ENCODE results near the gene THSD4.

The THSD4 gene

DNA sequence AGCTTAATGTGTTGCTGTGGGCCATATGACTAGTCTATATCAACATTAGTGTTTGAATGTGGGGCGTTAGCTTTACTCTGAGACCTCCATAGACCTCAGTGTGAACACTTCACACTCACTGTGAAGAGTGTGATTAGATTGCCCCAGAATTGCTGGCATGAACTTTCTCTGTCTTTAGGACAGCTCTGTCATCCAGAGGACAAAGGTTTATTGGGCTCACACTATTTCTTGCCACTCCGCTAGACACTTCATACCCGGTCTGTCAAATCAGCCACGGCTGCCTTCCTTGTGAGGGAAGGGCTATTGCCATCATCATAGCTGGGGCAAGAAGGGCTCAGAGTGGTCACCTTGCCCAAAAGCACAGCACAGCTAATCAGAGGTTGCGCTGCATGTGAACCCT lies 378.3 kb downstream of the THSD4 start:
- DNase-seq (ENCODE audit: low read depth, low spot score): no peak

DNA sequence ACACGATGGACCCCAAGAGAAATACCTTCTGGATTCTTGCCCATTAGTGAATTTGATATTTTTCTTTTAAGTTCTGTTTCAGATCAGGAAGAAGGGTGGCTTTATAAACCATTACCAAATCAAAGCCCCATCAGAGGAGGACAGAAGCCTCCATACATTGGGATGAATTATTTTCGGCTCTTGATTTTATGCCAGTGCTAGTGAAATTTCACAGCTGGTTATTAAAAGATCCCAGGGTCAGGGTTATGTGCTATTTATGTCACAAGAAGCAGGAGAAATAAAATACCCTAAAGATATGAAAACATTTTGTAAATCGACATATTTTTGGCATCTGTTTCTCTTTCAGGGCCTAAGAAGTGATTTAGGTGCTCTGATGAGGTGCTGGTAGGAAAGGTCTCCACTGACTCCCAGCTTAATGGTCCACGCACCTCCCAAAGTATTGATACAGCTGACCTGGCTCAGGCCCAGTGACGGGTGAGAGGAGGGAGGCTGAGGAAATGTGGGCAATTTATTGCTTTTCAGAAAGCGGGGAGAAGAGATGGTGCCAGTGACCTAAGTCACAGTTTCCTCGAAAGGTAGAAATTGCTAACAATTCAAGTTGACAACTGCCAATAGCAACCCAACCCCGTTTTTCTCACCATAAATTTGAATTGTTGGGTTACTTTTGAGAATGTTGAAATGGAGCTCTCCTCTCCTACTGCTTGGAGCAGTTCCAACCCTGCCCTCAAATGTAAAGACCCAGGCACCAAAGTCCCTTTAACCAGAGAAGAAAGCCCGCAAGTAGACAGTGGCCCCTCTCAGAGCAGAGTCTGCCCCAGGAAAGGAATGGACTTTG lies 379.5 kb downstream of the THSD4 start:
- no peak for DNase-seq (ENCODE audit: low read depth, low spot score)

DNA sequence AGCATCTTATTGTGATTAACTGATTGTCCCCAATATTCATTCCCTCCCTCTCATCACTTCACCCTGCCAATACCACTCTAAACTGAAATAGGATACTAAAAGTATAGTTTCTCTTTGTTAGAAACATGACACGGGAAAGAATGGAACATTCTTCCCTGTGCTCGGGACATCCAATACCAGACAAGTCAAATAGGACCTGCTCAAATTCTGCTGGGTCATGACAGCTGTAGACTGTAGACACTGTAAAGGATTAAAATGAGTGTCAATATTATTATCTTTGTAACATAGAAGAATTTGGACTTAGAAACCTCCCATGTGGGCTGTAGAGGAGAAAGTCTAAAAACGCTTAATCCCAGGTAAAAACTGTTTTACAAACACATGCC lies 380.1 kb downstream of the THSD4 start:
- DNase-seq (ENCODE audit: low read depth, low spot score): no peak

DNA sequence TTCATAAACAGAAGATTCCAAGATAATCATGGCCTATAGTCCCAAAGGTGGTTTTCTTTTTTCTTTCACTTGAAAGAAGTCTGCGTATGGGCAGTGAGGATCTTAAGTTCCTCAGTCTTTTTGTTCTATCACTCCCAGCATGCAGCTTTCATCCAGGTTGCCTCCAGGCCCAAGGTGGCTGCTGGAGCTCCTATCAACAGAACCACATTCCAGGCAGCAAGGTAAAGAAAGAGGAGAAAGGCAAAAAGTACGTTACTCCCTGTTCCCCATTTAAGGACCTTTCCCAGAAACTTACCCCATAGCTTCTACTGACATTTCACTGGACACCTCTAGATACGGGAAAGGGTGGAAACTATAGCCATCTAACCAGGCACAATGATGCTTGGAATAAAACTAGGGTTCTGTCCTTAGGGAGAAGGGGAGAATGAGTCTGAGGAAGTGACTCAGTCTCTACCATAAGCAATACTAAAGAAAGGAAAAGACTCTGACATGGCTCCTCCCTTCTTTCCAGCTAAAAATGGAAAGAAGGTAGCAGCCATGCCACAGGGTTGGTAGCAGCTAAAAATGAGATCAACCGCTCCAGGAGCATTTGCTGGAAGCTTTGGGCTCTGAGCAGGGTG lies 381.2 kb downstream of the THSD4 start:
- DNase-seq (ENCODE audit: low read depth, low spot score): no peak

DNA sequence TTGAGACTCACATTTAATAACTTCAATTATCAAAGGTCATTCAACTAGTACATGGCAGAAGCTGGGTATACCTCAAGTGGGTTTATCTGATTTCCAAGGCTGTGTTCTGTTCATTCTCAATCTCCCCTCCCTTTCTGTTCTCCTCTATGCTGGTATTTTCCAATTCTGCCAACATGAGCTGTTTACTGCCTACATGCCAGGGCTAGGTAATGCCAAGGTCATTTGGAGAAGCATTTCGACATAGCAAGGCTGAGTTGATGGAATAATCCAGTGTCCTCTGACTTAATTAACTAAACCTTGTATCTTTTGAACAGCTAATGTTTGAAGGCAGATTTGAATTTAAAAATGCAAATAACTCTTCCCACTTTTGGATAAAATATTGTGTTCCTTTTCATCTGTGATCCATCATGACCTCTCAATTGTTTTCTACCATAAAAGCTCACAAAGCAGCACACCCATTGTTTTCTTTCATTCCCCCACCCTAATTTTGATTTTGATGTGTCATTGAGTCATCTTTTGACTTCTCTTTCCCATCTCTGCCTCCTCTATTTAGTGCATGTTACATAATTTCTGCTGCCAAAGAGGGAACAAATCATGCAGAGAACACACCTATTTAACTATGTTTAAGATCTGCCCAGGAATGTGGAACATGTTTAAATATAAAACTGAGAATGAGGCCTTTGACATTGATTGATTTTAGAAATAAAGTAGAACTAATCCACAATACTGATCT lies 386.2 kb downstream of the THSD4 start:
- DNase-seq (ENCODE audit: low read depth, low spot score): no peak

DNA sequence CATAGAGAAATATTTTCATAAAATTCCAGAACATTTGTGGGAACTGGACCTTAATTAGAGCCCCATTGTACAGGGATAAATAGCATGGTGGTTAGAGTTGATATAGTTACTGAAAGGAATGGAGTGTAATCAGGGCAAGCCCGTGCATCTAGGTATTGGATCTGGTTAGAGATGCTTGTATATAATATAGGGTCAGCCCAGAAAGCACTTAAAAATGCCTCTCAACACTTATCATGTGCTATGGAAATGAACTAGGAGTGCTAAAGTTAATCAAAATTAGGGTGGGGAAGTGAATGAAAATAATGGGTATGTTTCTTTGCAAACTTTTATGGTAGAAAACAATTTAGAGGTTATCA lies 386.8 kb downstream of the THSD4 start:
- no peak for DNase-seq (ENCODE audit: low read depth, low spot score)

DNA sequence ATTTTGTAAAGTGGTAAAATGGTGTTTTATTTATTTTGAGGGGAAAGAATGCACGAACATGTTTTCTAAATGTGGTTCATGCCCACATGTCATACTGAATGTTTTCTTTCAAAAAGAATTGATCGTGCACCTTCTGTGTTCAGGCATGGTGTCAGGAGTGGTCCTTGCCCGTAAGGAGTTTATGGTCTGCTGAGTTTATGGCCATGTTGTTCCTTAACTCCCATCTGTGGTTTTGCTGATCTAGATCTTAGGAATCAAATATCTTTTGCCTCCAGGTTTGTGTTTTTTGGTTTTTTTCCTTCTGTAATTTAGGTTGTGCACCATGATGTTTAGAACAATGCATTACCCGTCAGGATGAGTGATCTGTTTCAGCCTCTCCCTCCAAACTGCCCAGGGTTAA lies 390.7 kb downstream of the THSD4 start:
- no peak for DNase-seq (ENCODE audit: low read depth, low spot score)

DNA sequence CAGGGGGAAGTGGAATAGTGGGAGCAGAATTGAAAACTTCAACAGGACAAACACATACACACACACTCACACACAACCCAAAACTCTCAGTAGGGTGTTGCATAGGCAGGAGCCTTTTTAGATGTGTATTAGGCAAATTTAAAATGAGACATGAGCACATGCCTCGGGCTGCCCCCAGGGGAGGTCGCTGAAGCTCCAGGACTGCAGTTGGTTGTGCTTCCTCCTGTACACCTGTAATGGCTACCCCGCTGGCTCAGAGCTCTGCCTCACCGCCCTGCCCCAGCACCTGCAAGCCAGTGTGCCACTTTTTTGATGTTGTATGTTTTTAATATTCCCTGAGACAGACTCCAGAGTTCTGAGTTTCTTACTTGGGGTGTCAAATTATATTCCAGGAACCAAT lies 391.7 kb downstream of the THSD4 start:
- DNase-seq (ENCODE audit: low read depth, low spot score): no peak

DNA sequence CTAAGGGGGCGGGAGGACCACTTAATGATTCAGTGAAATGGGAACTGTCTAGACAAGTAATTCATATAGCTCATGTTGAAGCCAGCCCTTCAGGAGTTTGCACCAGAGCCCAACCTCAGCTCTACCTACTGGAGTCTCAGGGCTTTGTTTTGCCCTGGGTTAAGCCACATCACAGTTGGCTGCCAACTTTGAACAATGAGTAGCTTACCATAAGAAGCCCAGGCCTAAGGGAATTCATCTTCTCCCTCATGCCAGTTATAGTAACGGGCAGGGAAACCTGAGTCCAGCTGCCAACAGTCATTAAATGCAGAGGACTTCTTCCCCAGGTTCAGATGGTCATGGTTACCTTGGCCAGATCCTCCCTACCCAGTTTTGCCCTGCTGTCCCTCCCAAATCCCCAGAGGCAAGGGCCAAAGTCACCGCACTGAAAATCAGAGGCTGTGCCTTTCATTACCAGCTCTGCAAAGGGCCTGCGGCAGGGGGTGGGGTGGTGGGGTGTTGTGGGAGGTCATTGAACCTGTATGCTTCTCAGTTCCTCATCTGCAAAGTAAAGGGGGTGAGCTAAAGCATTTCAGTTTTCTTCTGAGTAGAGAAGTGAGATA lies 392.9 kb downstream of the THSD4 start:
- DNase-seq (ENCODE audit: low read depth, low spot score): no peak

DNA sequence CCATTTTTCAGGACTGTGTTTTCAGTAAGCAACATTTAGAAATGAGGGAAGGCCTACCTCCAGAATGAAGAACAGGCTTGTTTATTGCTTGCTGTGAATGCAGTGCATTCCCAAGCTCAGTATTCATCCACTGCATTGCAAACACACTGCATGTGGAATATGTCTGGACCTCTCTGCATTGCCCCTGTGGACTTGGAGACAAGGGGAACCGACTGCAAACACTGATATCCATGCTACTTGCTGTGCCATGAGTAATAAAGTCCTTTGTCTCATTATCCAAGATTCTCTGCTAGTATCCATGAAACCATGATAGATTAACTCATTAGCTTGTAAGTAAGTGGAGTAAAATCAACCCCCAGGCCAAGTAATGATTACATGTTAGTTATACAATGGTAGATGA lies 393.9 kb downstream of the THSD4 start:
- no peak for DNase-seq (ENCODE audit: low read depth, low spot score)

DNA sequence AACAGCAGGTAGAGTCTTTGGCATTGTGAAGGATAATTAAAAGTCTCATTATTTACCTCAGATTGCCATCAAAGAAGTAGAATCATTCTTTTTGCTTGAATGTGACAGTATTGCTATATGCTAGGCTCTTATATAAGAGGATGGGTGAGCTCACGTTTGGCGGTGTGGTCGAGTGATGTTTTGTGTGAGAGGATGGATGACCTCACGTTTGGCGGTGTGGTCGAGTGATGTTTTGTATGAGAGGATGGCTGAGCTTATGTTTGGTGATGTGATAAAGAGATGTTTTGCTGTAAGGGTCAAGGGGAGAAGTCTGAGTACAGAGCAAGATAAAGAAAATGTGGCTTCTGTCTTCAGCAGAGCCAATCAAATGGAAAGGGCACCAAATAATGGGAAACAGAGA lies 395.5 kb downstream of the THSD4 start:
- DNase-seq (ENCODE audit: low read depth, low spot score): no peak

DNA sequence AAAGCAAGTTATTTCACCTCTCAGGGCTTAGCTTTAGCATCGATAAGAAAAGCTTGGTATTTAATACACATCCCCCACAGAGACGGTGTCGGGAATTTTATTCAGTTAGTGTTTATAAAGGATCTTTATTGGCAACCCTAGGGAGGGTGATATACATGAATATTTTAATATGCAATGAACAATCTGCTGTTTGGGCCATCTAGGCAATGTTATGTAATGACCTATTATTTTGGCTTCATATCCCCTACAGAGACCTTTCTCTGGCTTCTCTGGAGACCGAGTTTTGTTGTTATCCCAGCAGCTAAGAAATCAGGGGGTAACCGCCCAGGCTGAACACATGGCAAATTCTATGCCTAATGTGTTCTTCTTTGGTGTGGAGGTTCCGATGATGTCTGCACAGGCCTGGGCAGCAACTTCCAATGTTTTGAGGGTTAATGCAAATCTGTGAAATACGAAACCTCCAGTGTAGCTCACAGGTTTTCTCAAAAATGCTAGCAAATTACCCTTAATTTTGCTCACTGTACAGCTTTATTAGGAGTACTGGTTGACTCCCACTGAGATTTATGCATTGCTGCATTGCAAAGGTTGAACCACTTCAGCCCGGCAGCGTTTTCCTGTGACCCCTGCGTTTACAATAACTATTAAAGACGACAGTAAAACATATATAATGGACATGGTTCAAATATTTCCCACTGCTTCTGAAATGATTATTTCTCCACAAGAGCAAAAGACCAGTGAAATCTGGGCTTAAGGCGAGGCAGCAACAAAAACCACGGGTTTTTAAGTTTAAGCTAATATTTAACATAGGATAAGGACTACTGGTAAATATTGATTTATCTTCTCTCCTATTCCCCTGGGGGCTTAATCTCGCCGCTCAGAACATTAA lies 396.8 kb downstream of the THSD4 start:
- no peak for DNase-seq (ENCODE audit: low read depth, low spot score)

DNA sequence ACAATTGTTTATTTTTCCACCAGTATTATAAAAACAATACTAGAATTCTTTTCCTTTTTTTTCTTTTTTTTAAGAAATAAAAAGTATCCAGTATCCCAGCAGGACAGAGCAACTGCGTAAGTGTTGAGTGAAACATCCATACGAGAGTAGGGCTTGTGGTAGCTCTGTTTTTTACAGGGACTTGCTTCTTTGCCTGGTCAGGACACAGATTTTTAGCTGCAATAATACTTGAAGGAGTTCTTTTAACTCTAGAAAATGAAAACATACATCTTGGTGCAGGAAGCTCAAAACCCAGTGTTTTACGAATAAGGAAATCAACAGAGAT lies 397.4 kb downstream of the THSD4 start:
- DNase-seq (ENCODE audit: low read depth, low spot score): no peak

DNA sequence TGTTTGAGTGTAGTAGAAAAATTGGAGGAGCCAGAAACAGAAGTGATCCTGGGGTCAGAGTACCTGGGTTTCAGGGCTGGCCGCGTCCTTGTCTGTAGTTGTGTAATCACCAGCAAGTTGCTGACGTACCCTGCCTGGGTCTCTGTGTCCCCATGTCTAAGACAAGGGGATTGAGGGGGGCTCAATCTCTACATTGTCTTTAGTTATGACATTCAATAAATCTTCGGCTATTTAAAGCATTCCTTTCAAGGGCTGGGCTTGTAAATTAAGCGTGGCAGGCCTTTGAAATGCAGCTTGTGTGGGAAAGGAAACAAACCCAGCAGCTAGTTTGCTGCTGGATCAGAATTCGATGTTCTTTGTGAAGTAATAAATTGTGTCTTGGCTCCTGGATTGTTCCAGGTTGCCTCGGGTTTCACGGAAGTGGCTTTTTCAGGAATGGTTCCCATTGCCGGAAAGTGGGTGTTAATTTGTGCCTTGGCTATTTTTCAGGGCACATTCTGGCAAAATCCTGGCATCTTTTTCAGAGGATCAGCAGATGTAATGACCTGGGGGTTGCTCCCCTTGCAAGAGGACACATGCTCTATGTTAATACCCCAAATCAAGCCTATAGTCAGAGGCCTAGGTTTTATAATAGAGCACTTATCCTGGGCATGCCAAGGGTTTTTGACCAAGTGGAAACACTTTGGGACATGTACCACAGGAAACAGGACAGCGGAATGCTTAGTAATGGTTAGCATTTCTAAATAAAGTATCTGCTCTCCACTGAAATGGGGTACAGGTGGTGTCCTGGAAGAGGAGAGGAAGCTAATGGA lies 400.3 kb downstream of the THSD4 start:
- DNase-seq (ENCODE audit: low read depth, low spot score): no peak

DNA sequence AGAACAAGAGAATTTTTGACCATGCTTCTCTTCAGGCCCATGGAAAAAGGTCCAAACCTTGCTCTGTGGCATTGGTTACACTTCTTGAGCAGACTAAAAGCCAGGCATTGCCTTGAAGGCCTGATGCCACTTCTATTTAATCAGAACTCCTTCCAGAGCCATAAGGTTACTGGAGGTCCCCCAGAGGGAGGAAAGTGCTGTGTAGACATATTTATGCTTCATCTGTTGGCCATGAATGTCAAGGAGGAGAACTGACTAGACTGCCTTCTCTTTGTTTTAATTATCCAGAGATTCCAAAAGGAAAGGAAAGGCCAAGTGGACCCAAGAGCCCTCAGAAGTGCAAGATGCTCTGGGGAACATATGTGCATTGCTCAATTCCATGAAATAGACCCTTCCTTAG lies 402.5 kb downstream of the THSD4 start:
- no peak for DNase-seq (ENCODE audit: low read depth, low spot score)

DNA sequence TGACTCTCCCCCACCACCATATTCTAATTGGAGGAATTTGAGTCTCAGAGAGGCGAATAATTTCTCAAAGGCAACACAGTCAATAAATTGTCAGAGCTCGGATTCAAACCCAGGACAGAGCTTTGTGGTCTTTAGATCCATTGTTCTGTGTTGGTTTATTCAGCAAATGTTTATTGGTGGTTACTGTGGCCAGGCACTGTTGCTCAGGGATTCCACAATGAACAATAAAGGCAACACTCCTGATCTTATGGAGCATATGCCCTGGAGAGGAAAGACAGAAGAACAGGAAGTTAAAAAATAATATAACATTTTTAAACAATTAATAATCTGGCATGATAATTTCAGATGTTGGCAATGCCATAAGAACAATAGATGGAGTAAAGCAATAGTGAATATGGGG lies 403.4 kb downstream of the THSD4 start:
- DNase-seq (ENCODE audit: low read depth, low spot score): no peak

DNA sequence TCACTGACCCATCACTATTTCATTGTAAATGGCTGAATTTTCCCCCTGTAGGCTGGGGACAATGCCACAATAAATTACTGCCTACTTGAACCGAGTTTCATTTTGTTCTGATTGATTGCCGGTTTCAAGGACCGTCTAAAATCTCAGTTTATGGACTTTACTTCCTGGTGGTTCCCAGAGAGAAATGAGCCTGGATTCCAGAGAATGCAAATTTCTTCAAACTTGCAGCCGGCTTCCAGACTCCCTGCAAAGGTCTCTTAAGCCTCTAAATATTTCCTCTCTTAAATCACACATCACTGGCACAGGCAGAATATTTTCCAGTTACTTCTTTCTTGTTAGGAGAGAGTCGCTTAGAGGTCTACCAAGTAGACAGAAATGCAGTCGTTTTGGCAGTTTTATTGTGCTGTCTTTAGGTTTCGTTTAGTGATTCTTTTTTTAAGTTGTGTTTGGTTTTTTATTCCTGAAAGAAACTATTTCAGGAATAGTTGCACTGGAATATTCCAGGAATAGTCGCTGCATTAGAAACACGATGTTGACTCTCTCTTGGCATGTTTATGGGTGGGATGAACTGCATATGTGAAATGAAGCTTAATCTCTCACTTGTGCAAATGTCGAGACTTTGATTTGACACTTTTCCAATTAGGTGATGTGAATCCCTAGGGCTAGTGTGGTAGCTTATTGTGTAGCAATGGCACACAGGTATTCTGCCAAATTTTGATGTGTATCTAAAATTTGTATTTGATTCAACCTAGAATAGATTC lies 411.0 kb downstream of the THSD4 start:
- no peak for DNase-seq (ENCODE audit: low read depth, low spot score)

DNA sequence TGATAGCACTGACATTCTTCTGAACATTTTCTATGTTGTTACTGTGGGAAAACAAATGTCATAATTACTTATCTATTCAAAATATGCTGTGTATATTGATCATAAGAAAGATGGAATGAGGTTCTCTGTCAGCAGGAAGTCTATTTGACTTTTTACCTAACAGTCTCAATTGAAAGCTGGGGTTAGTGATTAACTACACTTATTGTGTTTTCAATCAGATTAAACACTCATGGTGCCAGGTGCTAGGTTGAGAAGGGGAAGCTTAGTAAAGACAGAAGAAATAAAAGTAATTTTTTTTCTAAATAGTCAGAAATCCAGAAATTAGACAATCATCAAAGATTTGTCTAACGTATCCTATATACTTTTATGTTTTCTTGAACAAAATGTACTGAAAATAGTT lies 414.1 kb downstream of the THSD4 start:
- DNase-seq (ENCODE audit: low read depth, low spot score): no peak

DNA sequence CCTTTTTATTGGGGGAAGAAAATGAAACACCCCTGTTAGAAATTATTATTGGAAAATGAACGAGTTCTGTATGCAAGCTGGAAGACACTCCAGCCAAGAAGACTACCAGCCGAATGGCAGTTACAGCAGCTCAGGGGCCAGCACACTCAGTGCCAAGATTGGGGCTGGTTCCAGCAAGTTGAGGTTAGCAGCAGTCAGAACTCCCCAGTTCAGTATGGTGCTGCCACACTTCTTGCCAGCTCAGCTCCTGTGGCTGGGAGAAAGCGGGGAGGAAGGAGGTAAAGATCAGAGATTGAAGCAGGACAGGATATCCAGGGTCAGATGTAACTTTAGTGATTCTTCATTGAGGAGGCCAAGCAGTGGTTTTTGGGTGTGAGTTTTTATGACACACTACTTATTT lies 414.8 kb downstream of the THSD4 start:
- DNase-seq (ENCODE audit: low read depth, low spot score): no peak

DNA sequence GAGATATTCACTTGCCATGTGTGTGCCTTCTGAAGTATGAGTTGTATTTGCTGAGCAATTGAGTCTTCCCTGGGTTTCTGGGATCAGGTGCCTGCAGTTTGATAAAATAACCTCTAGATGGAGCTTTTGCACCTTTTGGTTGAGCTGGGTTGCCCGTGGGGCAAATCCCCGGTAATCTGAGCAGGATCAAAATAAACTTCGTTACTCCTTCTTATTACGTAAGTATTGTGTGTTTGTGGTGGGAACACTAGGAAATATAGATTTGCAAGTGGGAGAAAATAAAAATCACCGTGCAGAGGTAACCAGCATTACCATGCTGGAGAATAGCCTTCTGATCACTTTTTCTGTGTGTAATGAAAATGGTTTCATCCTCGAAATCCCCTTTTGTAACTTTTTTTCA lies 417.7 kb downstream of the THSD4 start:
- no peak for DNase-seq (ENCODE audit: low read depth, low spot score)
